Transverse colon (tissue), 4 donors: ENCODE results near the gene OR6C76. TPM values are rescaled to one million over a fixed set of nuclear protein-coding genes. Genes with fewer than 3 reads are reported as not detected.
"Not testable (repeated sequence)": the region's sequence is repeated elsewhere in the genome, so short reads cannot be mapped to it uniquely, and the experiment has no call there.

Experiments
- DNase-seq: peaks from one replicate; pipeline ENCODE4 v3.0.0-alpha.2; 2019
- H3K27ac ChIP-seq, 4 donors: fragments of 200-600 bp; sonication (generic); 2 replicates each; pipeline ENCODE4 v1.5.1; 2016 to 2018; ENCODE audit warnings: inconsistent platforms in 4 of 4
- H3K27me3 ChIP-seq: fragments of 200-600 bp; sonication (generic); 2 replicates; pipeline ENCODE4 v1.5.1; 2017; ENCODE audit warnings: inconsistent platforms
- H3K36me3 ChIP-seq, 4 donors: fragments of 200-600 bp; sonication (generic); 2 replicates each; pipeline ENCODE4 v1.5.1; 2017 to 2019; ENCODE audit warnings: inconsistent platforms in 4 of 4
- H3K4me1 ChIP-seq, 4 donors: fragments of 200-600 bp; sonication (generic); 2 replicates each; pipeline ENCODE4 v1.5.1; 2017 to 2020; ENCODE audit warnings: inconsistent platforms in 4 of 4
- H3K4me3 ChIP-seq, 4 donors: fragments of 200-600 bp; sonication (generic); 1 replicate in 1 of 4; 2 replicates in 3 of 4; pipeline versions ENCODE4 v1.5.1 to v1.6.1; 2017 to 2019; ENCODE audit warnings: inconsistent platforms in 4 of 4
- H3K9me3 ChIP-seq, 2 donors: fragments of 200-600 bp; sonication (generic); 2 replicates each; pipeline ENCODE4 v1.5.1; 2017 to 2019; ENCODE audit warnings: inconsistent platforms in 2 of 2
- EP300 ChIP-seq: sonication (generic); formaldehyde crosslinking; IDR thresholded peaks from one replicate; pipeline ENCODE4 v1.6.1; 2017; ENCODE audit warnings: antibody characterized with exemption, low read depth
- POLR2A ChIP-seq: fragments of 450-650 bp; IDR thresholded peaks from one replicate; pipeline ENCODE4 v1.6.1; 2016; ENCODE audit warnings: antibody characterized with exemption, mild to moderate bottlenecking, moderate library complexity
- POLR2AphosphoS5 ChIP-seq, 3 donors: sonication (generic); formaldehyde crosslinking; IDR thresholded peaks; one replicate each; pipeline ENCODE4 v1.6.1; 2016; ENCODE audit warnings: antibody characterized with exemption in 3 of 3
- WGBS, 2 donors: methylation state at CpG; one replicate each; pipeline ENCODE4 v1.1.5; 2018; ENCODE audit warnings: low coverage in 1 of 2; 5-methylcytosine and 5-hydroxymethylcytosine counted together
- in situ Hi-C, 4 donors: fragments of 200-750 bp; cut with MboI; loops; one replicate each; pipeline versions ENCODE4 v1.15.0 to v1.15.1; 2017; ENCODE audit warnings: low sequenced_read_pairs in 3 of 4, low pct_ligation_motif_present in 1 of 4, low pct_unique_long_range_greater_than_20kb in 1 of 4
- intact Hi-C: fragments of 100-400 bp; cut with DNase I; formaldehyde crosslinking; loops from one replicate; pipeline ENCODE4 v1.15.1; 2023; ENCODE audit warnings: low total_unique reads
- total RNA-seq, 4 donors: library from RNA; depleted of rRNA; stranded (reverse); fragments of >200 nt; gene quantifications; one replicate each; pipeline ENCODE4 v1.1.0, GENCODE V29; 2016
- TF ChIP-seq, protein P1 (sequence below), 5 experiments: fragments of 200-600 bp in 3 of 5; fragments of 450-650 bp in 2 of 5; sonication (generic) in 3 of 5; IDR thresholded peaks; 1 replicate in 2 of 5; 2 replicates in 3 of 5; pipeline ENCODE4 v1.5.1; 2016 to 2017; ENCODE audit warnings: antibody characterized with exemption in 5 of 5, inconsistent platforms in 3 of 5, mild to moderate bottlenecking in 2 of 5, moderate library complexity in 1 of 5

Gene OR6C76
- total RNA-seq, 4 donors from 2014 or later, result not detected

- Histone ChIP-seq H3K27me3 (no peaks in the 10 kb centered on the region), H3K9me3 (no peaks in the 10 kb centered on the region), H3K4me1 (no peaks in the 10 kb centered on the region), H3K36me3 (no peaks in the 10 kb centered on the region), H3K27ac (no peak overlapping the region), H3K4me3 (no peak overlapping the region)
- intact Hi-C loops (no loop called here), in situ Hi-C loops (no loop called here)
- WGBS, 2 donors, result 98 to 100% methylated on average over 1 of the region's 1 CpG
- no peak for TF ChIP-seq POLR2AphosphoS5 (IDR thresholded peaks at IDR 0.05)
- no peak for TF ChIP-seq EP300
- TF ChIP-seq, protein P1, sequence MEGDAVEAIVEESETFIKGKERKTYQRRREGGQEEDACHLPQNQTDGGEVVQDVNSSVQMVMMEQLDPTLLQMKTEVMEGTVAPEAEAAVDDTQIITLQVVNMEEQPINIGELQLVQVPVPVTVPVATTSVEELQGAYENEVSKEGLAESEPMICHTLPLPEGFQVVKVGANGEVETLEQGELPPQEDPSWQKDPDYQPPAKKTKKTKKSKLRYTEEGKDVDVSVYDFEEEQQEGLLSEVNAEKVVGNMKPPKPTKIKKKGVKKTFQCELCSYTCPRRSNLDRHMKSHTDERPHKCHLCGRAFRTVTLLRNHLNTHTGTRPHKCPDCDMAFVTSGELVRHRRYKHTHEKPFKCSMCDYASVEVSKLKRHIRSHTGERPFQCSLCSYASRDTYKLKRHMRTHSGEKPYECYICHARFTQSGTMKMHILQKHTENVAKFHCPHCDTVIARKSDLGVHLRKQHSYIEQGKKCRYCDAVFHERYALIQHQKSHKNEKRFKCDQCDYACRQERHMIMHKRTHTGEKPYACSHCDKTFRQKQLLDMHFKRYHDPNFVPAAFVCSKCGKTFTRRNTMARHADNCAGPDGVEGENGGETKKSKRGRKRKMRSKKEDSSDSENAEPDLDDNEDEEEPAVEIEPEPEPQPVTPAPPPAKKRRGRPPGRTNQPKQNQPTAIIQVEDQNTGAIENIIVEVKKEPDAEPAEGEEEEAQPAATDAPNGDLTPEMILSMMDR (IDR thresholded peaks at IDR 0.05), result no peak
- TF ChIP-seq POLR2A, result no peak
- no peak for DNase-seq
Observed at GRCh38 chr12:55445357-55445756, 19.3 kb downstream of the OR6C76 start.

DNA sequence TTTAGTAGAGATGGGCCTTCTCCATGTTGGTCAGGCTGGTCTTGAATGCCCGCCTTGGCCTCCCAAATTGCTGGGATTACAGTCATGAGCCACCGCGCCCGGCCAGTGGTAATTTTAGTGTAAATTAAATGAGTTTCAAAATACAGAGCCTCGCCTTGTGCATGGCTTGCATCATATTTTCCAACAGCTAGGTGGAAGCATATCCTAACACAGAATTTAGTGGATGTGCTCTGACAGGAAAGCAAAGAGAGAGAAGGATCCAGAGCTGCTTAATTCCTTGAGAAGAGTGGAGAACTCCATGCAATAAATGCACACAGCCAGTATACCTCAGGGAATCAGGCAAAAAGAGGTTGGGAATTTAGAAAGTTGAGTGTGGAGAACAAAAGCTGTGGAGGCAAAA lies 20.3 kb downstream of the OR6C76 start:
- no peak for DNase-seq
- H3K4me3 ChIP-seq, result no peak overlapping the region
- intact Hi-C loops, result no loop called here
- in situ Hi-C loops, result no loop called here
- H3K9me3 ChIP-seq, result no peaks in the 10 kb centered on the region
- H3K27ac ChIP-seq, result no peak overlapping the region
- WGBS, 2 donors, result 66% methylated on average over 5 of the region's 5 CpGs; no CpG with 5 or more reads in 1 of the 2 donors
- no peaks in the 10 kb centered on the region for H3K4me1 ChIP-seq
- TF ChIP-seq, protein P1 (IDR thresholded peaks at IDR 0.05), result no peak
- TF ChIP-seq EP300, result no peak
- no peak for TF ChIP-seq POLR2AphosphoS5 (IDR thresholded peaks at IDR 0.05)
- no peak for TF ChIP-seq POLR2A
- no peaks in the 10 kb centered on the region for H3K36me3 ChIP-seq
- no peaks in the 10 kb centered on the region for H3K27me3 ChIP-seq

GRCh38 chr12:55448825-55449224 lies 22.8 kb downstream of the OR6C76 start:
- Histone ChIP-seq H3K27me3 (no peaks in the 10 kb centered on the region), H3K27ac (no peak overlapping the region), H3K9me3 (no peaks in the 10 kb centered on the region), H3K4me1 (no peaks in the 10 kb centered on the region), H3K4me3 (no peak overlapping the region), H3K36me3 (no peaks in the 10 kb centered on the region)
- TF ChIP-seq, protein P1 (IDR thresholded peaks at IDR 0.05), result no peak
- TF ChIP-seq POLR2AphosphoS5 (IDR thresholded peaks at IDR 0.05) (no peak), POLR2A (no peak), EP300 (no peak)
- intact Hi-C loops (no loop called here), in situ Hi-C loops (no loop called here)
- DNase-seq, result no peak

DNA sequence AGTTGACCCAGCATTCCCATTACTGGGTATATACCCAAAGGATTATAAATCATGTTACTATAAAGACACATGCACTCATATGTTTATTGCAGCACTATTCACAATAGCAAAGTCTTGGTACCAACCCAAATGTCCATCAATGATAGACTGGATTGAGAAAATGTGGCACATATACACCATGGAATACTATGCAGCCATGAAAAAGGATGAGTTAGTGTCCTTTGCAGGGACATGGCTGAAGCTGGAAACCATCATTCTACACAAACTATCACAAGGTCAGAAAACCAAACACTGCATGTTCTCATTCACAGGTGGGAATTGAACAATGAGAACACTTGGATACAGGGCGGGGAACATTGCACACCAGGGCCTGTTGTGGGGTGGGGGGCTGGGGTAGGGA lies 38.9 kb downstream of the OR6C76 start:
- H3K4me3 ChIP-seq, H3K27ac ChIP-seq, intact Hi-C loops, H3K9me3 ChIP-seq, H3K27me3 ChIP-seq, DNase-seq, in situ Hi-C loops, H3K4me1 ChIP-seq, H3K36me3 ChIP-seq: not testable (repeated sequence)
- 94% methylated on average over 1 of the region's 1 CpG; no CpG with 5 or more reads in 1 of the 2 donors for WGBS, 2 donors

GRCh38 chr12:55467836-55468235 lies 41.8 kb downstream of the OR6C76 start:
- H3K9me3 ChIP-seq, result no peaks in the 10 kb centered on the region
- H3K27me3 ChIP-seq, result no peaks in the 10 kb centered on the region
- no peak for DNase-seq
- in situ Hi-C loops (no loop called here), intact Hi-C loops (no loop called here)
- H3K27ac ChIP-seq, result no peak overlapping the region
- no peaks in the 10 kb centered on the region for H3K36me3 ChIP-seq
- no peak overlapping the region for H3K4me3 ChIP-seq
- TF ChIP-seq EP300, result no peak
- no peak for TF ChIP-seq POLR2A
- TF ChIP-seq, protein P1 (IDR thresholded peaks at IDR 0.05), result no peak
- no peak for TF ChIP-seq POLR2AphosphoS5 (IDR thresholded peaks at IDR 0.05)
- H3K4me1 ChIP-seq, result no peaks in the 10 kb centered on the region
- 42 to 44% methylated on average over 2 of the region's 2 CpGs for WGBS, 2 donors
